Lung (tissue), 12 donors: ENCODE data around the gene MBTD1. TPM values are rescaled to one million over a fixed set of nuclear protein-coding genes. Genes with fewer than 3 reads are reported as not detected.
A peak's percentile ranks its signal among the peaks of the same experiment; 100 is the strongest.

ENCODE experiments used
- ATAC-seq: fragments of 200-7000 bp; cut with Tn5 transposase; one replicate; pipeline ENCODE4 v1.9.1; 2020; ENCODE audit warnings: moderate number of reproducible peaks; ENCODE audit not compliant: insufficient read depth, low FRiP score
- DNase-seq, 3 donors: peaks; one replicate each; pipeline ENCODE4 v3.0.0-alpha.2; 2013 to 2017
- H3K27ac ChIP-seq, 2 donors: one replicate each; pipeline ENCODE4 v1.5.1; 2013; ENCODE audit warnings: mild to moderate bottlenecking in 2 of 2, moderate library complexity in 2 of 2, control low read depth in 1 of 2, inconsistent platforms in 1 of 2, low read depth in 1 of 2, low read length in 1 of 2
- H3K27me3 ChIP-seq, 3 donors: one replicate each; pipeline ENCODE4 v1.5.1; 2013; ENCODE audit warnings: low read length in 2 of 3; ENCODE audit not compliant: control insufficient read depth in 3 of 3, insufficient read depth in 3 of 3
- H3K36me3 ChIP-seq, 4 donors: one replicate each; pipeline ENCODE4 v1.5.1; 2013; ENCODE audit warnings: low read length in 4 of 4, mild to moderate bottlenecking in 1 of 4, moderate library complexity in 1 of 4; ENCODE audit not compliant: control insufficient read depth in 4 of 4, insufficient read depth in 4 of 4
- H3K4me1 ChIP-seq, 5 donors: one replicate each; pipeline ENCODE4 v1.5.1; 2013; ENCODE audit warnings: low read length in 5 of 5, mild to moderate bottlenecking in 2 of 5, moderate library complexity in 1 of 5; ENCODE audit not compliant: control insufficient read depth in 5 of 5, insufficient read depth in 5 of 5
- H3K4me3 ChIP-seq: one replicate; pipeline ENCODE4 v1.5.1; 2013; ENCODE audit warnings: mild to moderate bottlenecking, control low read depth, moderate library complexity
- H3K9ac ChIP-seq, 2 donors: one replicate each; pipeline ENCODE4 v1.5.1; 2013; ENCODE audit warnings: low read length in 2 of 2, control low read depth in 1 of 2; ENCODE audit not compliant: insufficient read depth in 1 of 2
- H3K9me3 ChIP-seq, 4 donors: one replicate each; pipeline ENCODE4 v1.5.1; 2013; ENCODE audit warnings: low read length in 3 of 4, mild to moderate bottlenecking in 1 of 4, moderate library complexity in 1 of 4; ENCODE audit not compliant: control insufficient read depth in 4 of 4, insufficient read depth in 3 of 4
- CTCF ChIP-seq: IDR thresholded peaks from 2 replicates; pipeline ENCODE4 v1.5.1; 2012; ENCODE audit warnings: mild to moderate bottlenecking; ENCODE audit errors: control extremely low read depth, extremely low read depth
- whole genome bisulfite sequencing, 2 donors: extraction: QIAGEN DNeasy Blood & Tissue Kit; methylation state at CpG; one replicate each; pipeline ENCODE4 v1.1.7; 2013; 5-methylcytosine and 5-hydroxymethylcytosine counted together
- polyA plus RNA-seq, 2 donors: library from polyadenylated mRNA; stranded (reverse); fragments of 200-250 nt; gene quantifications; one replicate each; pipeline ENCODE4 v1.2.1, GENCODE V29; 2013
- total RNA-seq, 2 donors: library from RNA; depleted of rRNA in 1 of 2; stranded (reverse); fragments of >200 nt in 1 of 2; gene quantifications; one replicate each; pipeline ENCODE4 v1.2.1, GENCODE V29; 2014 to 2021
- donor health status: control.
- donor health status: control.
- donor health status: Bipolar disorder and iron deficiency.
- donor health status: healthy.
- donor health status: DM: yes; HTN: yes; CAD: no.

Gene MBTD1
- total and polyA plus RNA-seq, 4 donors = 4.3 to 79.2 (median 9.1) TPM

- no peak overlapping the region for H3K9ac ChIP-seq
- H3K9me3 ChIP-seq = no peaks in the 10 kb centered on the region
- peaks cover 2 to 8% (median 2%) of the 10 kb centered on the region in 5 donors for H3K4me1 ChIP-seq
- H3K27ac ChIP-seq = no peak overlapping the region
- peaks cover 0 to 5% (median 0%) of the 10 kb centered on the region in 4 donors for H3K36me3 ChIP-seq
- DNase-seq (no peak), ATAC-seq (no peak)
- TF ChIP-seq CTCF = no peak
- H3K4me3 ChIP-seq = no peak overlapping the region
- no peaks in the 10 kb centered on the region for H3K27me3 ChIP-seq
- 92 to 96% methylated on average over 2 of the region's 2 CpGs for WGBS, 2 donors
These were observed 110.7 kb downstream of the MBTD1 start for GRCh38 chr17:51149163-51149562.

- no peak for ATAC-seq
- WGBS, 2 donors = 77 to 90% methylated on average over 4 of the region's 4 CpGs
- Histone ChIP-seq H3K27ac (no peak overlapping the region), H3K9ac (no peak overlapping the region), H3K9me3 (no peaks in the 10 kb centered on the region), H3K36me3 (no peaks in the 10 kb centered on the region), H3K4me3 (no peak overlapping the region), H3K27me3 (no peaks in the 10 kb centered on the region), H3K4me1 (peaks cover 0 to 3% (median 1%) of the 10 kb centered on the region in 5 donors)
- TF ChIP-seq CTCF = no peak
- DNase-seq = no peak
These were observed 112.2 kb downstream of the MBTD1 start for GRCh38 chr17:51147650-51148049.

GRCh38 chr17:51144266-51145022 is 115.4 kb downstream of the MBTD1 start:
- Histone ChIP-seq H3K27ac (no peak overlapping the region), H3K4me1 (no peaks in the 10 kb centered on the region), H3K9me3 (no peaks in the 10 kb centered on the region), H3K27me3 (no peaks in the 10 kb centered on the region), H3K36me3 (no peaks in the 10 kb centered on the region), H3K4me3 (no peak overlapping the region), H3K9ac (peak overlapping the region in 1 of 2 donors; percentile 55)
- DNase-seq (no peak), ATAC-seq (no peak)
- no peak for TF ChIP-seq CTCF
- 74 to 76% methylated on average over 6 of the region's 6 CpGs for WGBS, 2 donors
